NCI-H2029 treated with DMSO at 0.1 percent for 48 hours (cell line): ENCODE measurements around the gene POFUT2.

Experiments
- DNase-seq: peaks from one replicate; lab custom pipeline; 2025; lab: John Stamatoyannopoulos, UW

The POFUT2 gene

DNA sequence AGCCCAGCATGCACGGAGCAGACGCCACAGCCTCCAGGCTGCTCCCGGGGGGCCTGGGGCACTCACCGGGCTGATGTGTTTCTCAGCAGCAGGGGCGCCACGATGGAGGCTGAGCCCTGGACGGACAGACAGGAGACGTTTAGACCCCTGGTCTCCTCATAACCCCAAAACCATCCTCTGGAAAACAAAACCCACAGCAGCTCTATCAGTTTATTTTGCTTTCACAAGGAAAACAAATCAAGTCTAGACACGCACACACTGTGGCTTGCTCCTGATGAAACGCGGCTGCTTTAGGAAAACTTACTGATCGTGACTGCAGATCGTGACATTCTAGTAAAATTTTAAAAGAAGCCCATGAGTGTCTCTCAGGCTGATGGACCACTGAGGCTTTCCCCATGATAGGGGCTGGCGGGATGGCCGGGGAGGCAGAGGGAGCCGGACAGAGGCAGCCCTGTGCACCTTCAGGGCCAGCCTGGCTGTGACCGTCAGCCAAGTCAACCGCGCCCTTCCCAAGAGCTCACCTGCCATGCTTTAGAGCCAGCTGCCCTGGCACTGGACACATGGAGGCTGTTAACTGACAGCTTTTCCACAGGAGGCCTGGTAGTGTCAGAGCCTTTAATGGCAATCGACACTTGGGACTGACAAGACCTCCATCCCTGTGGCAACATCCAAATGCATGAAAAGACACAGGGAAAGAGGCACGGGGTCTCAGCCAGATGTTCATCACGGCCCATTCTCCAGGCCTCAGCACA lies 5.2 kb downstream of the POFUT2 start:
- no peak for DNase-seq

DNA sequence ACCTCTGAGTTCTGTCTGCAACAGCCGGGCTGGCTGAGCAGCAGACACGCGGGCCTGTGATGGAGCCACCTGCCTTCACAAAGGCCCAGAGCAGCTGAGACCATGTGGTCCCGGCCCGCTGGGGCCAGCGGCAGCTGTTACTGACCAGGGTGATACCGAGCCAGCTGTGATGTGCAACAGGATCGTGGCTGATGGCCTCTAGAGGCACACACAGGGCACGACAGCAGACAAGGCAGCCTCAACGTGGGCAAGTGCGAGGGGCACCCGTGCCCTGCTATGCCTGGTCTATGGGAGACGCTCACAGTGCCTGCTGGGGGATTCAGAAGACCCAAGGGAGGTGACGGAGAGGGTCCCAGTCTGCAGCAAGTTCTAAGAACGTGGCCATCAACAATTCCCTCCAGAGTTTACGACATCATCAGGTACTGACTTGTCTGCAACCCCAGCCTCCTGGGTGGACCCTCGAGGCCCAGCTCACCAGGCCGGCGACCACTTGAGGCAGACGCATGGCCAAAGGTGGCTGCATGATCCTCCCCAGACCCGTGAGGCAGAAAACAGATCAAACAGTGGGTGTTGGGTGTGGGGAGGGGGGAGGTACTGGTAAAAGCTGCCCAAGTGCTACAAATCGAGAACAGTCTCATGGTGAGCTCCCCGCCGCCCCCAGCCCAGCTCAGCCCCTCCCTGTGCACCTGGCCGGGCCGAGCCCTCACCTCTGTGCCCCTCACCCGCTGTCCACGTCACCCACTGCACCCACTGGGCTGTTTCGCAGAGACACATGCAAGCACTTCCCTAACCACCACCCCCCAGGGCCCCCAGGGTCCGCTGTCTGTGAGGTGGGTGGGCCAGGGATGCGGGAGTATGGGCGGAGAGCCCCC lies 6.0 kb downstream of the POFUT2 start:
- DNase-seq, result no peak

DNA sequence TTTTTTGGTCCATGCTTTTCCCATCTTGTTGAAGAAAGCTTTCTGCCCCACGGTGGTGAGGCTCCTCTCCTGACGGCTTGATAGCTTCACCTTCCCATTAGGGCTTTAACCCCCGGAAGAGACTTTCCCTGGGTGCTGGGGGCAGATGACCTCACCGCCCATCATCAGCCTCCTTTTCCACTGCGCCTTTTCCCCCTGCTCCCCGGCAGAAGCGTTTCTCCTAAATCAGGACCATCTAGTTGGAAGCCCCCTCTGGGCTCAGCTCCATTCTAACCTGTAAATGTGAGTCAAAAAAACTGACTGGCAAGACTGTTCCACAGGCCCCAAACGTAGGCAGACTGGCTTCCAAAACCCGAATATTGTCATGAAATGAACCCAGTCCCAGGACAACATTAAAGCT lies 6.7 kb downstream of the POFUT2 start:
- no peak for DNase-seq

DNA sequence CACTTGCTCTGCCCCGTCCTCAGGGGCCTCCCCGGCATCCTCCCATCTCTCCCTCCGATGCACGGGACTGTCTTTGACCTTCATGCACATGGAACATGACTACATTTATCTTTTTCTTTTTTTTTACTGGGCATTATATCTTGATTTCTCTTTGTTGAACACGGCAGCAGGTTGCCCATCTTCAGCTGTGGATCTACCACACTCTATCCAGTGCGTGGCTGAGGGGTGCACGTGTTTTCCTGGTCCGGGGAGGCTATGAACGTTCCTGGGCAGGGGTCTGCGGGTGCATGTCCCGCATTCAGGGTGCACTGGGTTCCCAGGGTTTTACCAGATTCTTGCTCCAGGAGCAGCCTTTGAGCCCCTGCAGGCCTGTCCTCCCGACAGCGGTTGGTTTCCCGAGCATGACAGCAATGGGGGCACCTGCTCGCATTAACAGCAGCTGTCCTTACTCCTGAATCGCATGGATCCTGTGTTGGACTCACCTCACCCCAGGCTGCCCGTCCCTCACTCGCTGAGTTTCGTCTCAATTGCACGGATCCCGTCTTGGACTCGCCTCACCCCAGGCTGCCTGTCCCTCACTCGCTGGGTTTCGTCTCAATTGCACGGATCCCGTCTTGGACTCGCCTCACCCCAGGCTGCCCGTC lies 7.4 kb downstream of the POFUT2 start:
- no peak for DNase-seq

DNA sequence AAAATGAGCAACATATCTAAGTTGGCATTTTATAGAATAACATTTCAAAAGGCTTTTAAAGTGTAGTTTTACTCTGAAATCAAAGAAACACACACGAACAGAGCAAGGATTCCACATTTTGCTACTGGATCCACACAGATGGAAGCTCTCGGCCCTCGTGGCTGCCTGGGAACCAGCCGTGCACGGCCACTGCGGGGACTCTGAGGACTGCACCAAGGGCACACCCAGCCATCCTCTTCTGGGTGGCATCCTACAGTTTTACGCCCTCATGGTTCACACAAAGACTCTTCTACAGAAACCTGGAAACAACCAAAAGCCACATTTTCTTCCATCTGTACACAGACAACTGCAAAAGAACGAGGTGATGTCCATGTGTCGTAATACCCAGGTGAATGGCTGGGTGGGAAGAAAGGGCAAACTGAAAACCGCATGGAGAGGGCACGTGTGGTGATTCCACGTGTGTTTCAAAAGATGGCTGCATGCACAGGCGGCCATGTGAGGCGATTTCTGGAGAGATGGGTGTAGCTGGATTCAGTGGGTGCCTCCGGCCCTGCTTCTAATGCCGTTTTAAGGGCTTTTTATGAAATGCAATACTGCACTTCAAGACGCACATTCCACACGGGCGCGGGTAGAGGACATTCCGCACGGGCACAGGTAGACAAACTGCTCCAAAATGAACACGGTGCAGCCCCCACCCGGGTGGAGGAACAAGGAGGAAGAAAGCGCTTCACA lies 8.1 kb downstream of the POFUT2 start:
- DNase-seq, result no peak

DNA sequence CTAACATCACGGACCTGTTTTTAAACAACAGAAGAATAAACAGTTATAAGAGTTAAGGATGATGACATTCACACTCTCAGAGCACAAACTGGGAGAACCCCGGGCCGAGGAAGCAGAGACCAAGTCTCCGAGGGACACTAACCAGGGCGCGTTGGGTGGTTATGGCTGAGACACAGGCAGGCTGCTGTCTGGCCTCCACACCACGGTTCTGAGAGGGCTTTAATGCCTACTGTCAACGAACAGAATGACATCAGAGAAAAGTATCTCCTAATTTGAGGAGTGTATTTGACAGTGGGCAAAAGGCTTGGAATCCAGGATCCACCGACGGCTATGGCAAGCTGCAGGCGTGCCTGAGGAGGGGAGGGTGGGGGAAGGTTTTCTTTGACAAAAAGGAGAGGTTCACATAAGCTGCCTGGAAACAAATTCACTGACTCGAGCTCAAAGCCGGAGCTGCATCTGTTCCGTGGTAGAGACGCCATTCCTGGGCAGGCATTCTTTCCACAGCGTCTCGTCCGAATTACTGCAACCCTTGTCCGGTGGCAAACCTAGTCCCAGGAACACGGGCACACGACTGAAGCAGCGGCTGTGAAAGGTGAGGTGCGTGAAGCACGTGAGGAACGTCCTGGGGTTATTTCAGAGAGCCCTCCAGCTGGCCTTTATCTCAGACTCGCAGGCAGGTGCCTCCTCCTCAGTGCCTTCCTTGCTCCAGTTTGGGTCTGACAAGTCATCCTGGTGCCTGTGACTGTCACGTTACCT lies 9.4 kb downstream of the POFUT2 start:
- DNase-seq, result no peak

DNA sequence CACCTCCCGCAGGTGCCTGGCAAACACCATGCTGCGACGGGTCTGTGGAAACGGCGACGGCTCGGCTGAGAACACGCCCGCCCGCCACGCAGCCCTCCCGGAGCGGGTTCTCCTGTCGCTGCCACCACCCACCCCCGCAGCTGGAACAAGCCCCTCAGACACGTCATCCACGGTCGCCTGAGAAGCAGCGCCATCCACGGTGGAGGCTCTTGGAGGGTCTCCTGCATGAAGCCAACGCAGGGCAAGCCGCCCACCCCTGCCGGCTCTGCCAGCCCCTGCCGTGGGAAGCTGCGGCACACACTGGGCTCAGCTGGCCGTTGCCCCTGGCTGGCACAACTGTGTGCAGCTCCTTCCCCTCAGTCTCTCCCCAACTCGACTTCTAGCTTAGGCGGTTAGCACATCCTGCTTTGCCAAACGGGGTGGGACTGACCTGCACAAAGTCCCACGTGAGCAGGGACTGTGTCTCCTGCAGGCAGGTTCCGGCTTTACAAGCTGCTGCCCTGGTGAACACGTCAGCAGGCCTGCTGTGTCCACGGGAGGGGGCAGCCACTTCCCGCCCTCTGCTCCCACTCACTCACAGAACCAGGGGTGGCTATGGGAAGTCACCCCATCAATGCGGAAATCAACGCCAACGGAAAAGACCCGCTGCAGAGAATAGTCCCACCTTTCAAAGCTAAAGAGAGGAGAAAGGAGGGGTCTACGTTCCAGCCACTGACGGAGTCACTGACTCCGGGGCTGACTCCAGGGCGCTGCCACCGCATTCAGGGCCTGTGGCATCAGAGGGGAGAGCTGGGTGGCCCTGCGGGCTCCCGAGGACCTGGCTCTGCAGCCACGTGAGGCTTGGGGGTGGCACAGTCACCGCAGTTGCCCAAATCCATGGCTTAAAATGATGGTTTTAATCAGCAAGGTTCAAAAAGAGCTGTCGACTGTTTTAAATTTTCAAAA lies 10.3 kb downstream of the POFUT2 start:
- DNase-seq, result no peak

DNA sequence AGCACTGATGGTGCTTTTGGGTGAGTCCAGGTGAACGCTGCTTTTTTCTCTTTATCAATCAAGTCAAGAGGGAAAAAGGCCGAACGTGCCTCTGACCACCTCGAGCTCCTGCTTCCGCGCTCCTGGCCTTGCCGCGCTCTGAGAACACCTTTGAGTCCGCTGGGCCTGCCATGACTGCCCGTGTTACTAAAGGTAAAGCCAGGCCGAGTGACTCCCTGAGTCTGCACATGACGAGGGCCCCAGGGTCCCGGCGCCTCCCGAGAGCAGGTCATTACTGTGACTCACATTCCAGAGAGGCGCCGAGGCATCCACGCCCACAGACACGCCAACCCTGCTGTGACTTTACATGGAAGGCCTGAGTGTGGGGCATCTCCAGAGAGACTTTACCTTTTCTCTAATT lies 11.1 kb downstream of the POFUT2 start:
- DNase-seq, result no peak

DNA sequence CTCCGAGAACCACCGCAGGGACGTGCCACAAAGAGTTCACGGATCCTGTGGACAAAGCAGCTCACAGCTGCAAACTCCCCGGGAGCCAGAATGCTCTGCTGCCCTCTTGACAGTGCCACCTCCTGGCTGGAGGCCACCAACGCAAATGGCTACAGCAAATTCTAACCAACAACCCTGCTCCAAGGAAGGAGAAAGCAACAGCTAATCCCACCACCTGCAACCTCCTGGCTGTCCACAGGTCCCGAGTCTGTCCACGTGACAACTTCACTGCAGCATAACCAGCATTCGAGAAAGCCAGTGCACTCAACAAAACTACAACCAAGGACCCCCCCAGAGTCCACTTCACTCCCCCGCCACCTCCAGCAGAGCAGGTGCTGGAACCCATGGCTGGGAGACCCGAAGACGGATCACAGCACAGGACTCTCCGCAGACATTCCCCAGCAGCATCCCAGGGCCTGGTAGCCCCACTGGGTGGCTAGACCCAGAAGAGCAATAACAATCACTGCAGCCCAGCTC lies 17.3 kb downstream of the POFUT2 start:
- no peak for DNase-seq

DNA sequence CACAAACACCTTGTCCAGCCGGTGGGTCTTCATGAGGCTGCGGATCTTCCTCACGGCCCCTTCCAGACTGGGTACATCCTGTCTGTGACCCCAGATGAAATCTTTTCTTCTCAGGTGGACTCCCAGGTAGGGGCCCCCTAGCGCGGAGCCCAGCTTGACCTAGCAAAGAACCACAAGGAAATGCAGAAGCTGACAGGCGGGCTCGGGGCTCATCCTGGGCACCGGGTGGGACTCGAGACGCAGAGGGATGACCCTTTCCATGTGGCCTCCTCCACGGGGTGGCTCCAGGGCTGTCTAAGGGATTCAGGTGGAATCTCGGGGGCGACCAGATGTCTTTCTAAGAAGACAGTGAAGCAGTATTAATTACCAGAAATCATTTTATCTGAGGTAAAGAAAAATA lies 17.8 kb downstream of the POFUT2 start:
- no peak for DNase-seq

DNA sequence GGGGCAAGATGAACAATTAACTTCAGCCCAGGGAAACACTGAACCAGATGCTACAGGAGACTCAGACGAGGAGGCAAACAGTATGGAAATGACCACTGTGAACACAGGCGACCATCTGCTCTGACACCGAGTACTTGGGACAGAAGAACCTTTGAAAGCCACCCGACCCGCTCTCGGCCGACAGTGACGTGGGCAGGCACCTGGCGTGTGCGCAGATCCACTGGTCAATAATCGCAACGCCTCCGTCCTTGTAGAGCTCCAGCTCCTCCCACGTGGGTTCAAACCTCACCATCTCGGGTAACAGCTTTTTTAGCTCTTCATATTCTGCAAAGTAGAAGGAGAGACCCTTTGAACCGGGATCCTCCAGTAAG lies 20.3 kb downstream of the POFUT2 start:
- no peak for DNase-seq

DNA sequence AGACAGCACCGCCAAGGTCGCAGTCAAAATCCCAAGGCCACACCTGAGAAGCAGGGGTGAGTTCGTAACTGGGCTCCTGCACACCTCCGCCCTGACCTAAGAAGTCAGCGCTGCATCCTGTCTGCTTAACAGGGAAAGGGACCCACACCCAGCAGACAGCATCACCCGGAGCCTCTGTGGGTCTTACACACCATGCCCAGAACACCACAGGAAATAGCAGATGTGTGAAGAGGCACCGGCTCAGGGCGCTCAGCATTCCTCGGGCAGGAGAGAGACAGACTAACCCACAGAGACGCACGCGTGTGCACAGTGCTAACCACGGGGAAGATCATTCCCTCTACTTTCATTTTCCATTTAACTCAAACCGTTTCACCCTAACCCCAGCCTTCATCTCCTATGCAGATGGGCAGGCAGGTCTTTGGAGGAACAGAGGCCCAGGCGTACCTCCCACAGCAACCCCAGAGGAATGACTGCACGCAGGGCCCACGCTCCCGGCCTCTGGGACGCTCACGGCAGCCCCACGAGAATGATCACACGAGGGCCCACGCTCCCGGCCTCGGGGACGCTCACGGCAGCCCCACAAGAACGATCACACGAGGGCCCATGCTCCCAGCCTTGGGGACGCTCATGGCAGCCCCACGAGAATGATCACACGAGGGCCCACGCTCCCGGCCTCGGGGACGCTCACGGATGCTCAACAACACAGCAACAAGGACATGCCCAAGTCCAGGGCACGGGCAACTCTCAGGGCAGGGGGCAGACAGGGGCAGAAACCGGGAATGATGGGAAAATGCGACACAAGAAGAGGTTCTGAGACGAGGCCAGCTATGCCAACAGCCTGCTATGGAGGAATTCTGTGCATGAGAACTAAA lies 20.9 kb downstream of the POFUT2 start:
- DNase-seq, result no peak

DNA sequence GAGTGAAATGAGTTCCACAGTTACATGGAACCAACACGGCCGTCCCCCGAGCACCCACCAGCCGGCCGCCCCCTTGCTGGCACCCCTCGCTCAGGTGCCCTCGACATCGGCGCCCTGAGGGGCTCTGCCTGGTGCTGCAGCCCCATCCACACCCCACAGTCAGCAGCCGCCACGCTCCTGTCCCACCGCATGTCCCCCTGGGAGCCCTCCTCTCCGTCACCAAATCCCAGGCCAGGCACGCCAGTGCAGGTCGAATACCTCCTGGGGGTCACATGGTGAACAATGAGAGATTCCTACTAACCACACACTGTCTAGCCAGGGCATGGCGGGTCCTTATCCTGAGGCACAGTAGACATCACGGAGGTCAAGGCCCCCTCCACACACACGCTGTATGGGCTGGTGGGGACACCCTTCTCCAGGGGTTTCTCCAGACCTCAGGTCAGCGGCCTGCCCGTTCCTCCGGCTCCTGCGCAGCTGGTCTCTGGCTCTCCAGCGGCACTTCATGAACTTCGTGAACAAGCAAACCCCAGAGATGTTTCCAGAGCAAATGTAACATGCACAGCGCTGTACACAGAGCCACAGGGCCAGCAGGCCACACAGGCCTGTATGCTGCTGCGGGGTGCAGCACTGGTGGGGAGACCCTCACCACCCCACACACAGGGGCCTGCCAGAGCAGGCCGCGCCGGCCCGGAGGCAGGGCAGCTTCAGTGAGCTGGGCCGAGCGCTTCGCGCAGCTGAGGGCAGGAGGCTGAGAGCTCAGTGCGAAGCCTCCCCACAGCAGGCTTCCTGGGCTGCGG lies 21.8 kb downstream of the POFUT2 start:
- DNase-seq, result no peak

DNA sequence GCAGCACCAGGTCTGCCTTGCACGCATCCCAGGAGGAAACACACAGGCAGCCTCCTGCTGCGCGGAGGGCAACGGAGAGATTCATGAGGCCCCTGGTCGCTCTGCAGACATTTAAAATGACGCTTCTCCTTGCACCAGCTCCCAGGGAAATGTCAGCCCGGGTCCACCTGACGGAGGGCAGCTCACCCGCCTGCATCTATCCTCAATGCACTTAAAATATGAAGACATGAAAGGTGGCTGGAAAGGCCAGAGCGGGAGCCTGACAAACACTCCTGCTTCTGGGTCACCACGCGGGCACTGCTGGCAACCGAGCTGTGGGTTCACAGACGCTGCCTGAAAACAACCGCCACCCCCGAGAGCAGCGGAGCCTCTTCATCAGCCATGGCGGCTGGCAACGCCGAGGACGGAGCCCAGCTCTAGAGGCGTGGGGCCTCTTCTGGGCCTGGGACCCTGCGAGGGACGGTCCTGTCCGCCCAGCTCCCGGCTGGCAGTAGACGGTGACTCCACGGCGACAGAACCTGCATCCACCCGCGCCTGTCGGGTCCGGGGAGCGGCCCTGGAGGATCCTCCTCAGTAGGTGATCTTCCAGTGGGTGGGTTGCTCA lies 22.7 kb downstream of the POFUT2 start:
- no peak for DNase-seq

DNA sequence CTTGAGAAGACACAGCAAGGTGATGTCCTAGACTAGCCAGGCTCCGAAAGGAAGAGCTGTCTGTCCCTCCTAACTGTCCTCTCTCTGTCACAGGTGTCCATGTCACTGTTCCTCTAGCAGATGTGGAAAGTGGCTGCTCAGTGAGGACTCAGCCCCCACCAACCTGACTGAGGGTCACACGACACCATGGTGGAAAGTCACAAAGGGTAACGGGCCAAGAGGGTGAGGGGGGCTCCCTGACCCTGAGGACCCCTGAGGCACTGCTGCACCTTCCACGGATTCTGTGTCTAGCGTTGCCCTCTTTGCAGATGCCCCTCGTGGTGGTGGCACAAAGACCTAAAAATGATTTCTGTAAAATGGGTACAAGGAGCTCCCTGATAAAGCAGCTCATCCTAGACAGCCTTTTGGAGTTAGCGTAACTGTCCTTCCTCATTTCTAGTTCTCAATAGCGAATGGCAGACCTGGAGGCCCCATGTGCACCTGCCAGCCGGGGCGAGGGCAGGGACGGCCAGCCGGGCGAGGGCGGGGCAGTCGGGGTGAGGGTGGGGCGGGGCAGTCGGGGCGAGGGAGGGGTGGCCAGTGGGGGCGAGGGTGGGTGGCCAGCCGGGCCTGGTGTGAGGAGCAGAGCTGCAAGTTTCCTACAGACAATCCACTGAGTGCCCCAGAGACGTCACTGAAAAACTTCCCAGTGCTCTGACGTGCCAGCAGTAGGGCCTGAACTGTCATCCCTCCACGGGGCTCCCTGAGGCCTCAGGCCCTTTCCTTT lies 23.4 kb downstream of the POFUT2 start:
- DNase-seq, result no peak

DNA sequence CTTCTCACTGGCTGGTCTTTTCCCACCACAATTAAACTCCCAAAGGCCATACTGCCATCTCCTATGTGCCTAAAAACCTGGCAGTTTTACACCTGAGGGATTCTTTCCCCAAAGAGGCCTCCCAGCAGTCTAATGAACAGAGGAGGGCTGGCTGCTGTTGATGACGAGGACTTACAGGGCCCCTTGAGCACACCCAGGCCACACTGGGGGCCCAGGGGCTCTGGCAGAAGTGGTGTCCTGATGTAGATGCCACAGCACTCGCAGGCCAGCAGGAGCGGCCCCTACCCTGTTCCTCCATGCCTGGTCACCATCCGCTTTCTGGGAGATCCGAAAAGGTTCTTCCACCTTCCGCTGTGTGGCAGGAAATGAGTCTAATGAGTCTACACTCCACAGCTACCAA lies 24.2 kb downstream of the POFUT2 start:
- DNase-seq, result no peak

DNA sequence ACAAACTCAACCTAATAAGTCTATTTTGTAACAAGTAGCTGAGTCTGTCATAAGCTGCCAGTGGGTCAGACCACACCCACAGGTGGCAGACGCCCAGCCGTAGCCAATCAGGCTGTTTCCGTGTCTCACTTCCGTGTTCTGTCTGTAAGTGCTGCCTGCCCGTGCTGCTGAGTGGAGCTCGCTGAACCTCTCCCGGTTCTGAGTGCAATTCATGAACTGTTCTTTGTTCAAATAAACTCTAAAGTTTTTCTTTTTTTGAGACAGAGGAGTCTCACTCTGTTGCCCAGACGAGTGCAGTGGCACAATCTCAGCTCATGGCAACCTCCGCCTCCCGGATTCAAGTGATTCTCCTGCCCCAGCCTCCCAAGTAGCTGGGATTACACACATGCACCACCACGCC lies 25.1 kb downstream of the POFUT2 start:
- peak; percentile 35 for DNase-seq
